Stimulated activated CD8-positive, alpha-beta memory T cell treated with anti-CD3 and anti-CD28 coated beads, Interleukin-7, amount 100 ng/mL, for 1 hour (primary cell): Measurements from ENCODE around the gene CHL1.

Experiments used
- DNase-seq, 2 donors: peaks; one replicate each; pipeline ENCODE4 v3.0.0-alpha.2; 2020; ENCODE audit warnings: low read depth in 2 of 2

CHL1 gene

GRCh38 chr3:278300-279064 lies 81.9 kb downstream of the CHL1 start:
- DNase-seq = no peak

GRCh38 chr3:279325-279724 lies 82.8 kb downstream of the CHL1 start:
- no peak for DNase-seq

GRCh38 chr3:280681-281080 lies 84.1 kb downstream of the CHL1 start:
- no peak for DNase-seq

GRCh38 chr3:284322-284721 lies 87.8 kb downstream of the CHL1 start:
- no peak for DNase-seq

- DNase-seq = no peak
Observed at GRCh38 chr3:288417-288816, 91.9 kb downstream of the CHL1 start.

GRCh38 chr3:291028-291427 lies 94.5 kb downstream of the CHL1 start:
- DNase-seq = no peak

GRCh38 chr3:291646-292436 lies 95.3 kb downstream of the CHL1 start:
- DNase-seq = no peak

- DNase-seq = no peak
Observed at GRCh38 chr3:294096-294495, 97.5 kb downstream of the CHL1 start.

GRCh38 chr3:294581-294980 lies 98.0 kb downstream of the CHL1 start:
- DNase-seq = no peak

- no peak for DNase-seq
Observed at GRCh38 chr3:295166-295565, 98.6 kb downstream of the CHL1 start.

- DNase-seq = no peak
Observed at GRCh38 chr3:297585-297984, 101.0 kb downstream of the CHL1 start.

GRCh38 chr3:299590-300301 lies 103.2 kb downstream of the CHL1 start:
- no peak for DNase-seq

GRCh38 chr3:307182-307581 lies 110.6 kb downstream of the CHL1 start:
- DNase-seq = no peak

- no peak for DNase-seq
Observed at GRCh38 chr3:308597-309321, 112.2 kb downstream of the CHL1 start.

- no peak for DNase-seq
Observed at GRCh38 chr3:312160-312733, 115.7 kb downstream of the CHL1 start.

GRCh38 chr3:312911-313310 lies 116.3 kb downstream of the CHL1 start:
- DNase-seq = no peak

GRCh38 chr3:317012-317411 lies 120.4 kb downstream of the CHL1 start:
- no peak for DNase-seq

GRCh38 chr3:318903-319302 lies 122.3 kb downstream of the CHL1 start:
- DNase-seq = no peak

GRCh38 chr3:324423-324822 lies 127.9 kb downstream of the CHL1 start:
- DNase-seq = no peak

GRCh38 chr3:325495-325894 lies 128.9 kb downstream of the CHL1 start:
- DNase-seq = no peak

GRCh38 chr3:330494-331115 lies 134.0 kb downstream of the CHL1 start:
- no peak for DNase-seq
